ENCODE results near the gene NRG3.

GRCh38 chr10:81894616-81895015 lies 19.6 kb downstream of the NRG3 start:
- TF ChIP-seq CTCF (IDR thresholded peaks at IDR 0.05) (no peak), EZH2 (IDR thresholded peaks at IDR 0.05; ENCODE audit: borderline replicate concordance, insufficient read depth, low read depth, low read length, poor library complexity, severe bottlenecking) (no peak)
